PFSK-1 (cell line): Measurements from ENCODE around the gene CSTF2T.

Source experiments
- POLR2AphosphoS5 ChIP-seq: IDR thresholded peaks from 2 replicates; pipeline ENCODE4 v1.6.1; 2012; ENCODE audit warnings: low read depth, mild to moderate bottlenecking, control low read depth, low read length, moderate library complexity
- TAF1 ChIP-seq: IDR thresholded peaks from 2 replicates; pipeline ENCODE4 v1.6.1; 2012; ENCODE audit warnings: low read length, control low read depth, borderline replicate concordance; ENCODE audit not compliant: insufficient read depth
- TF ChIP-seq, protein P1 (sequence below), 2 experiments: IDR thresholded peaks; 2 replicates each; pipeline versions ENCODE4 v1.6.1 to v1.8.0; 2011 to 2012; ENCODE audit warnings: low read depth in 2 of 2, low read length in 2 of 2, control low read depth in 1 of 2, inconsistent platforms in 1 of 2, mild to moderate bottlenecking in 1 of 2, moderate library complexity in 1 of 2; ENCODE audit not compliant: insufficient read depth in 1 of 2

DNA sequence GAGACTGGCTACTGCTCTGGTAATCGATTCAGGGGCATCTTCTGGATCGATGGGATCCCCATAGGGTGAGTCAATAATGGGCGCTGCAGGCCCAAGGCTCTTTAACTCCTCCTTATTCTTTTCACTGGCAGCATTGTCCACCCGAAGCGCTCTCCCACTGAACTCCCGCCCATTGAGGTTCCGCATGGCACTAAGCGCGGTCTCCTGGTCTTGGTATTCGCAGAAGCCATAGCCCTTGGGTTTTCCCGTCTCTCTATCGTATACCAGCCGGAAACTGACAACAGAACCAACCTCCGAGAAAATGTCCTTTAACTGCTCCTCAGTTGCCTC, 285 bp downstream of the CSTF2T start:
- TF ChIP-seq TAF1 (no peak), POLR2AphosphoS5 (no peak)
- TF ChIP-seq, protein P1, sequence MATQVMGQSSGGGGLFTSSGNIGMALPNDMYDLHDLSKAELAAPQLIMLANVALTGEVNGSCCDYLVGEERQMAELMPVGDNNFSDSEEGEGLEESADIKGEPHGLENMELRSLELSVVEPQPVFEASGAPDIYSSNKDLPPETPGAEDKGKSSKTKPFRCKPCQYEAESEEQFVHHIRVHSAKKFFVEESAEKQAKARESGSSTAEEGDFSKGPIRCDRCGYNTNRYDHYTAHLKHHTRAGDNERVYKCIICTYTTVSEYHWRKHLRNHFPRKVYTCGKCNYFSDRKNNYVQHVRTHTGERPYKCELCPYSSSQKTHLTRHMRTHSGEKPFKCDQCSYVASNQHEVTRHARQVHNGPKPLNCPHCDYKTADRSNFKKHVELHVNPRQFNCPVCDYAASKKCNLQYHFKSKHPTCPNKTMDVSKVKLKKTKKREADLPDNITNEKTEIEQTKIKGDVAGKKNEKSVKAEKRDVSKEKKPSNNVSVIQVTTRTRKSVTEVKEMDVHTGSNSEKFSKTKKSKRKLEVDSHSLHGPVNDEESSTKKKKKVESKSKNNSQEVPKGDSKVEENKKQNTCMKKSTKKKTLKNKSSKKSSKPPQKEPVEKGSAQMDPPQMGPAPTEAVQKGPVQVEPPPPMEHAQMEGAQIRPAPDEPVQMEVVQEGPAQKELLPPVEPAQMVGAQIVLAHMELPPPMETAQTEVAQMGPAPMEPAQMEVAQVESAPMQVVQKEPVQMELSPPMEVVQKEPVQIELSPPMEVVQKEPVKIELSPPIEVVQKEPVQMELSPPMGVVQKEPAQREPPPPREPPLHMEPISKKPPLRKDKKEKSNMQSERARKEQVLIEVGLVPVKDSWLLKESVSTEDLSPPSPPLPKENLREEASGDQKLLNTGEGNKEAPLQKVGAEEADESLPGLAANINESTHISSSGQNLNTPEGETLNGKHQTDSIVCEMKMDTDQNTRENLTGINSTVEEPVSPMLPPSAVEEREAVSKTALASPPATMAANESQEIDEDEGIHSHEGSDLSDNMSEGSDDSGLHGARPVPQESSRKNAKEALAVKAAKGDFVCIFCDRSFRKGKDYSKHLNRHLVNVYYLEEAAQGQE (IDR thresholded peaks at IDR 0.05; ENCODE audit: insufficient read depth in 1 of 2, low read depth in 2 of 2, low read length in 2 of 2), result no peak
